Fibroblast of the aortic adventitia (primary cell): ENCODE measurements around the gene KBTBD4. TPM values are rescaled to one million over a fixed set of nuclear protein-coding genes. Genes with fewer than 3 reads are reported as not detected.
"Not testable (repeated sequence)": the region's sequence is repeated elsewhere in the genome, so short reads cannot be mapped to it uniquely, and the experiment has no call there.

Experiments
- DNase-seq: peaks from one replicate; pipeline ENCODE4 v3.0.0-alpha.2; 2010; ENCODE audit warnings: low read depth
- H3K4me3 ChIP-seq: 2 replicates; pipeline ENCODE4 v1.5.1; 2011; ENCODE audit warnings: low read depth, mild to moderate bottlenecking, control low read depth, low read length, moderate library complexity
- CTCF ChIP-seq: IDR thresholded peaks from 2 replicates; pipeline ENCODE4 v1.5.1; 2011; ENCODE audit warnings: mild to moderate bottlenecking, low read length, control low read depth, inconsistent platforms; ENCODE audit not compliant: insufficient read depth
- small RNA-seq: library from RNA; depleted of rRNA; stranded (forward); fragments of <200 nt; gene quantifications from one replicate; pipeline ENCODE3, GENCODE V24; 2012
- total RNA-seq: library from RNA; depleted of rRNA; stranded (reverse); fragments of >200 nt; gene quantifications from 2 replicates; pipeline ENCODE4 v1.2.3, GENCODE V29; 2012; ENCODE audit warnings: low replicate concordance

Gene KBTBD4
- total RNA-seq, 1 donor: 28.4 TPM

DNA sequence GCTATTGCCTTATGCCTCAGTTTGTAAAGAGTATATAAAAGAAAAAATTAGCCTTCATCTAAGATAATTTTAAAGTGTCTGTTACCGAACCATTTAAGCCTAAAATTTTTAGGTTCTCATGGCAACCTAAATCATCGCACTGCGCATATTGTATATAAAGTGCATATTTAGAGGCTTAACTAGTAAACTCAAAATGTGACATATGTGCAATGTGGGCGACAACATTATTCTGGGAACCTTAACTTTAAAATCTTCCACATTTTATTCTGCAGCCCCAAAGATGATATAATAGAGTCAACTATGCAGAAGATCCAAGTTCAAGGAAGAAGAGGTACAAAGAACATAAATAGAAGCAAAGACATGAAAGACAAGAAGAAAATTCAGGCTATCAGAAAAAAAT is 48.8 kb downstream of the KBTBD4 start:
- no peak for TF ChIP-seq CTCF
- no peak for DNase-seq
- no peak overlapping the region for H3K4me3 ChIP-seq

DNA sequence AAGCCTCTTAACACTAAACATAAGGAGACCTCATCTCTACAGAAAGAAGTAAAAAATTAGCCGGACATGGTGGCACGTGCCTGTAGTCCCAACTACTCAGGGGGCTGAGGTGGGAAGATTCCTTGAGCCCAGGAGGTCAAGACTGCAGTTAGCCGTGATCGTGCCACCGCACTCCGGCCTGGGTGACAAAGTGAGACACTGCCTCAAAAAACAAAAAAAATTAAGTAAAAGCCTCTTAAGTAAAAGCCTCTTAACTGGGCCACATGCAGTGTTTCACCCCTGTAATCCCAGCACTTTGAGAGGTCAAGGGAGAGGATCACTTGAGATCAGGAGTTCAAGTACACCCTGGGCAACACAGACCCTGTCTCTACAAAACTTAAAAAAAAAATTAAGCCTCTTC is 51.6 kb downstream of the KBTBD4 start:
- TF ChIP-seq CTCF: no peak
- no peak for DNase-seq
- no peak overlapping the region for H3K4me3 ChIP-seq

GRCh38 chr11:47526032-47526431 is 52.7 kb downstream of the KBTBD4 start:
- not testable (repeated sequence) for DNase-seq, H3K4me3 ChIP-seq

DNA sequence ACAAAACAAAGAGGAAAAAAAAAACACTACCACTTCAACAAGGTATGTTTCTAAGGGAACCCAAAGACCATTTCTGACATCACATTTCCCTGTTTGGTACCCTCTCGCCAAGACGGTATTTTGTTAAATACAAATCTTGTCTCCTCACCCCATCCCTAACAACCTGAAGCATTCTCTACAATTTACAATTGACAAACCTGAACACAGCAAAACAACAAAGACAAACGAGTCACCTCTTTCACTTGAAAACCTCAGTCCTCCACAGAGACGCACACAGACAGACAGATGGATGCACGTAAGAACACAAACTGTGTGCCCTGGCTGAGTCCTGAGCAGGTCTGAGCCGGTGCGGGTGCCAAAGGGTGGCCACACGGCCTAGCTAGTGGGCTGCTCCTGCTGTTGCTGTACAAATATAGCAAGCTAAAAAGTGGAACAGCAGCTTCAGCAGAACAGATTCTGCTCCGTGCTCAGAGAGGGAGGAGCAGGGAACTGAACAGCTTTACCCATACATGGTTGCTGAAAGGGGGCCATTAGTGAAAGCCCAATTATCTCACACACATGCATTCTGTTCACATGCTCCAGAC is 54.4 kb downstream of the KBTBD4 start:
- H3K4me3 ChIP-seq: peak overlapping the region; percentile 38
- DNase-seq: no peak
- no peak for TF ChIP-seq CTCF

GRCh38 chr11:47523490-47524225 is 55.1 kb downstream of the KBTBD4 start:
- peak overlapping the region; percentile 38 for H3K4me3 ChIP-seq
- peak; percentile 78 for DNase-seq
- no peak for TF ChIP-seq CTCF

Small RNA genes lying within 50 kb of the gene (small RNA-seq; reads per million reads assigned to genes)
- gene RN7SL652P: not detected
- gene RNU5E-10P: not detected

Other genes starting within 250 kb of the KBTBD4 start
- not detected in 2 replicates for gene MYBPC3, start 226.3 kb downstream of the KBTBD4 start, total RNA-seq
- gene SPI1, start 200.4 kb downstream of the KBTBD4 start, total RNA-seq: not detected in 2 replicates
- gene SLC39A13, start 170.4 kb downstream of the KBTBD4 start, total RNA-seq: 28.5 and 47.5 TPM in 2 replicates
- gene PSMC3, start 152.5 kb downstream of the KBTBD4 start, total RNA-seq: 52.3 and 128 TPM in 2 replicates
- 0.09 TPM in 1 of 2 replicates, not detected in the other for gene RAPSN, start 129.8 kb downstream of the KBTBD4 start, total RNA-seq
- gene CELF1, start 25.8 kb downstream of the KBTBD4 start, total RNA-seq: 63.2 and 103 TPM in 2 replicates
- gene PTPMT1, start 13.4 kb downstream of the KBTBD4 start, total RNA-seq: 25.6 and 44.1 TPM in 2 replicates
- gene NDUFS3, start 104 bp upstream of the KBTBD4 start, total RNA-seq: 56.5 and 157 TPM in 2 replicates
- not detected in 2 replicates for gene FAM180B, start 7.7 kb upstream of the KBTBD4 start, total RNA-seq
- not detected in 2 replicates for gene C1QTNF4, start 15.4 kb upstream of the KBTBD4 start, total RNA-seq
- 88.1 and 187 TPM in 2 replicates for gene MTCH2, start 63.6 kb upstream of the KBTBD4 start, total RNA-seq
- gene AGBL2, start 136.4 kb upstream of the KBTBD4 start, total RNA-seq: 0.90 and 1.4 TPM in 2 replicates
- 80.2 and 113 TPM in 2 replicates for gene FNBP4, start 188.4 kb upstream of the KBTBD4 start, total RNA-seq